Activated naive CD4-positive, alpha-beta T cell treated with anti-CD3 and anti-CD28 coated beads, Interleukin-2, amount 50 U/mL, for 24 hours (primary cell): ENCODE results near the gene GRAMD1A.

Experiments used
- H3K27ac Mint-ChIP-seq: one replicate; pipeline ENCODE4 v1.8.0; 2021; ENCODE audit warnings: mild to moderate bottlenecking, mixed read lengths
- H3K27me3 Mint-ChIP-seq: one replicate; pipeline ENCODE4 v1.8.0; 2021; ENCODE audit warnings: mixed read lengths
- H3K36me3 Mint-ChIP-seq: one replicate; pipeline ENCODE4 v1.8.0; 2021; ENCODE audit warnings: mixed read lengths
- H3K4me1 Mint-ChIP-seq: one replicate; pipeline ENCODE4 v1.8.0; 2021; ENCODE audit warnings: mixed read lengths
- H3K4me3 Mint-ChIP-seq: one replicate; pipeline ENCODE4 v1.8.0; 2021; ENCODE audit warnings: mild to moderate bottlenecking, mixed read lengths
- H3K9me3 Mint-ChIP-seq: one replicate; pipeline ENCODE4 v1.8.0; 2021; ENCODE audit warnings: mixed read lengths

The GRAMD1A gene

DNA sequence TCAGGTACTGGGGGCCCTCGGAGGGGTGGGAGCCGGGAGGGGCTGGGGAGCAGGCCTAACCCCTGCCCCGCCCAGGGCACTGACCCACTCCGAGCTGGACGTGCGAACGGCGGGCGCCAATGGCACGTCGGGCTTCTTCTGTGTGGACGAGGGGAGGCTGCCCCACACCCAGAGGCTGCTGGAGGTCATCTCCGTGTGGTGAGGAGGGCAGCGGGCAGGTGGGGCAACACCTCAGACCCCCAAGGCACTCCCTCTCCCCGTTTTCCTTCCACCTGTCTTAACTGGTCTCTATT lies 59.6 kb downstream of the GRAMD1A start:
- no peak overlapping the region for H3K4me3 Mint-ChIP-seq

GRCh38 chr19:35060160-35060855 lies 60.2 kb downstream of the GRAMD1A start:
- Mint-ChIP-seq H3K4me3 (no peak overlapping the region), H3K36me3 (no peaks in the 10 kb centered on the region), H3K9me3 (no peaks in the 10 kb centered on the region), H3K27ac (no peak overlapping the region), H3K4me1 (peaks cover 7% of the 10 kb centered on the region), H3K27me3 (no peaks in the 10 kb centered on the region)

More for the DNA sequence above, 59.6 kb downstream of the GRAMD1A start:
- H3K27me3 Mint-ChIP-seq: no peaks in the 10 kb centered on the region
- peaks cover 7% of the 10 kb centered on the region for H3K4me1 Mint-ChIP-seq
- H3K36me3 Mint-ChIP-seq: no peaks in the 10 kb centered on the region
- H3K27ac Mint-ChIP-seq: no peak overlapping the region
- H3K9me3 Mint-ChIP-seq: no peaks in the 10 kb centered on the region

DNA sequence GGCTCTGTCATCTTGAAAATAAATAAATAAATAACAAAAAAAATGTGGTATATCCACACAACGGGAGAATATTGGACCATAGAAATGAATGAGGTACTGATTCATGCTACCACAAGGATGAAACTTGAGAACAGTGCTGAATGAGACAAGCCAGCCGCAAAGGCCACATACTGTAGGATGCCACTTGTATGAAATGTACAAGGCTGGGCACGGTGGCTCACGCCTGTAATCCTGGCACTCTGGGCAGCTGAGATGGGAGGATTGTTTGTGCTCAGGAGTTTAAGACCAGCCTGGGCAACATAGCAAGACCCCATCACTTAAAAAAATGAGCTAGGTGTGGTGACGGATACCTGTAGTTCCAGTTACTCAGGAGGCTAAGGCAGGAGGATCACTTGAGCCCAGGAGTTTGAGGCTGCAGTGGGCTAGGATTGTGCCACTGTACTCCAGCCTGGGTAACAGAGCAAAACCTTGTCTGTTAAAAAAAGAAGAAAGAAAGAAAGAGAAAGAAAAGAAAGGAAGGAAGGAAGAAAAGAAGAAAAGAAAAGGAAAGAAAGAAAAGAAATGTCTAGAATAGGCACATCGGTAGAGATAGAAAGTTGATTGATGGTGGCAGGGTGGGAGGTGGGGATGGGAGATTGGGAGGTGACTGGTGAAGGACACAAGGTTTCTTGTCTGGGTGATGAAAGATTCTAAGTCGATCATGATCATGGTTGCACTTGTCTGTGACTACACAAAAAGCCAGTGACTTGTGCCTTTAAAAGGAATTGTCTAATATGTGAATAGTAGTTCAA lies 61.7 kb downstream of the GRAMD1A start:
- Mint-ChIP-seq H3K4me1 (peaks cover 7% of the 10 kb centered on the region), H3K4me3 (no peak overlapping the region), H3K27me3 (no peaks in the 10 kb centered on the region), H3K27ac (peak overlapping the region; percentile 53), H3K36me3 (no peaks in the 10 kb centered on the region), H3K9me3 (no peaks in the 10 kb centered on the region)

- Mint-ChIP-seq H3K4me3 (no peak overlapping the region), H3K9me3 (no peaks in the 10 kb centered on the region), H3K36me3 (no peaks in the 10 kb centered on the region), H3K27me3 (no peaks in the 10 kb centered on the region), H3K4me1 (peaks cover 7% of the 10 kb centered on the region), H3K27ac (no peak overlapping the region)
Observed at GRCh38 chr19:35062942-35063341, 62.8 kb downstream of the GRAMD1A start.

DNA sequence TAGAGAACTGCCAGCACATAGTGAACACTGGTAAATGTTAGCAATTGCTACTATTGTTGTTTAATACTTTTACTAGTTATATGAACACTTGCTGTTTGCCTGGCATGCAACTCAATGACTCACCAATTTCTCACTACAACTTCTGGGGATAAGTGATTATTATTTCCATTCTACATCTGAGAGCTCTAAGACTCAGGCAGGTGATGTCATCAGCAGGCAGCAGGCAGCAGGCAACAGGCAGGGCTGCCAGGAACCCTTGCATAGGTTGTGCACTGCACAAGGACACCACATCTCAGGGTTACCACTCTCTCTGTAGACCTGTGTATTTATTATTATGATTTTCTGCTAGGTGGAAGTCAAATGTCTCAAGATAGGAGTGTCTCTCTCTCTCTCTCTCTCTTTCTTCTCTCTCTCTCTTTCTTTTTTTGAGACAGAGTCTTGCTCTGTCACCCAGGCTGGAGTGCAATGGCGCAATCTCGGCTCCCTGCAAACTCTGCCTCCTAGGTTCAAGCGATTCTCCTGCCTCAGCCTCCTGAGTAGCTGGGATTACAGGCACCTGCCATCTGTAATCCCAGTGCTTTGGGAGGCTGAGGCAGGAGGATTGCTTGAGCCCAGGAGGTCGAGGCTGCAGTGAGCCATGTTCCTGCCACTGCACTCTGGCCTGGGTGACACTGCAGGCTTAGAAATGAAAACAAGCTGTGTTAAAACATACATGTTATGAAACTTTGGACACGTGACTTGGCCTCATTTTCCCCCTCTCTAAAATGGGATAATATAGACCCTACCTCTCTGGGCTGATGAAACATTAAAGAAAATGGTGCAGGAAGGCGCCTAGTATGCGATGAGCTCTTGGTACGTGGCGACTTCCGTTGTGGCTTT lies 64.1 kb downstream of the GRAMD1A start:
- Mint-ChIP-seq H3K4me1 (peaks cover 7% of the 10 kb centered on the region), H3K4me3 (no peak overlapping the region), H3K9me3 (no peaks in the 10 kb centered on the region), H3K27me3 (no peaks in the 10 kb centered on the region), H3K27ac (no peak overlapping the region), H3K36me3 (no peaks in the 10 kb centered on the region)

- Mint-ChIP-seq H3K9me3 (no peaks in the 10 kb centered on the region), H3K4me1 (peaks cover 7% of the 10 kb centered on the region), H3K36me3 (no peaks in the 10 kb centered on the region), H3K4me3 (no peak overlapping the region), H3K27ac (no peak overlapping the region), H3K27me3 (no peaks in the 10 kb centered on the region)
Observed at GRCh38 chr19:35065574-35065973, 65.5 kb downstream of the GRAMD1A start.

DNA sequence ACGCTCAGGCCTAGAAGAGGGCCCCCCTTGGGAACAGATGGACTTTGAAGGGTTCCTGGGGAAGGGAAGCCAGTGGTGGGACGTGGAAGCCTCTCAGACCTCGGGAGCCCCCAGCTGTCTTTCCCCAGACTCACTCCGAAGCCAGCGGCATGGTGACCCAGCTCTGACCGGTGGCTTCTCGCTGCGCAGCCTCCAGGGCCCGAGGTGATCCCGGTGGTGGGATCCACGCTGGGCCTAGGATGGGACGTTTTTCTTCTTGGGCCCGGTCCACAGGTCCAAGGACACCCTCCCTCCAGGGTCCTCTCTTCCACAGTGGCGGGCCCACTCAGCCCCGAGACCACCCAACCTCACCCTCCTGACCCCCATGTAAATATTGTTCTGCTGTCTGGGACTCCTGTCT lies 66.0 kb downstream of the GRAMD1A start:
- no peaks in the 10 kb centered on the region for H3K9me3 Mint-ChIP-seq
- no peak overlapping the region for H3K4me3 Mint-ChIP-seq
- H3K27ac Mint-ChIP-seq: no peak overlapping the region
- no peaks in the 10 kb centered on the region for H3K36me3 Mint-ChIP-seq
- H3K4me1 Mint-ChIP-seq: peaks cover 7% of the 10 kb centered on the region
- no peaks in the 10 kb centered on the region for H3K27me3 Mint-ChIP-seq

DNA sequence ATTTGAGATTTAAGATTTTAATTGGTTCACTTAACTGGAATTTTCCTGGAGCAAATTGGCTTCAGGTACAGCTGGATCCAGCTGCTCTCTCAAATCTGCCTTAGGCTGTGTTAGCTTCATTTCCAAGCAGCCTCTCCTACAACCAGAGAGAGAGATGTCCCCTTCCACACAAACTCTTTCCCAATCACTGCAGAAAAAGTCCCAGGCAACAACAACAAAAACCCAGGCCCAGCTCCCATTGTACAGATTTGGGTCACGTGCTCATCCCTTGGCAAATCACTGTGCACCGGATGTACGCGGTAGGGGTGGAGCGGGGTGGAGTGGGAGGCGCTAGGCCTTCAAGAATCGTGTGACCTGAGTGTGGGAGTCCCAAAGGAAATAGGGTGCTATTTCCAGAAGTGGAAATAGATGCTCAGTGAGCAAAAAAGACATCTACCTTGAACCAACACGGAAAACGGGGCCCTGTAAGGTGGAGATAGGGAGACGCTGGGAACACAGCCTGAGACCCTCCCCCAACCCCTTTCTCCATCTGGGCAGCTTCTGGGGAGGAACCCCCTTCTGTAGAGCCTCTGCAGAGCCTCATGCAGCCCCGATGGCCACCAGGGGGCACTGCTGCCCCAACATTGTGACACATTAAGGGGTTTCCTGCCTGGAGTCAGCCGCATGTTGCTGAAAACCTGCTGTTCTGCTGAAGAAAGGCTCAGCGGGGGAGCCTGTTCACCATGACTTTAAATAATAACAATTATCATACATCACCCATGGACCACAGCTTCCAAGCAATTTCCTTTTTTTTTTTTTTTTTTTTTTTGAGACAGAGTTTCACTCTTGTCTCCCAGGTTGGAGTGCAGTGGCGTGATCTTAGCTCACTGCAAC lies 66.8 kb downstream of the GRAMD1A start:
- Mint-ChIP-seq H3K36me3 (no peaks in the 10 kb centered on the region), H3K27ac (peak overlapping the region; percentile 46), H3K4me1 (peaks cover 7% of the 10 kb centered on the region), H3K4me3 (peak overlapping the region; percentile 7), H3K27me3 (no peaks in the 10 kb centered on the region), H3K9me3 (no peaks in the 10 kb centered on the region)

- Mint-ChIP-seq H3K9me3 (no peaks in the 10 kb centered on the region), H3K27me3 (no peaks in the 10 kb centered on the region), H3K4me3 (no peak overlapping the region), H3K36me3 (no peaks in the 10 kb centered on the region), H3K4me1 (peaks cover 2% of the 10 kb centered on the region), H3K27ac (no peak overlapping the region)
Observed at GRCh38 chr19:35068941-35069634, 69.0 kb downstream of the GRAMD1A start.

DNA sequence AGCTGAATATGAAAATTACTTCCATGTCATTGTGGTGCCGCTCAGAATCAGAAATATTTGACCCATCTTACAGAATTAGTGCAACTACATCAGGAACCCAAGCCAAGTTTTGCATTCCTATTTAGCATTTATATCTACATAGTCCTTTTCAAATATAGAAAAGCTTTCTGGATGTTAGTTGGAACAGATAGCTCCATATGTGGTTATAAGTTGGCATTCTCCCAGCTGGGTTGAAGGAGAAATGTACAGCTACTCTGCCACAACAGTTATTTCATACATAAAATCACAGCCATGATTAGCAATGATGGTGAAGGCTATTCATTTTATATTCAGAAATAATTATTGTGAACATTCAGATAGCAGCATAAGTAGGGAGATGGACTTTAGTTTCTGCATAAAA lies 69.6 kb downstream of the GRAMD1A start:
- H3K9me3 Mint-ChIP-seq: no peaks in the 10 kb centered on the region
- H3K27me3 Mint-ChIP-seq: no peaks in the 10 kb centered on the region
- H3K4me1 Mint-ChIP-seq: no peaks in the 10 kb centered on the region
- no peaks in the 10 kb centered on the region for H3K36me3 Mint-ChIP-seq
- H3K4me3 Mint-ChIP-seq: no peak overlapping the region
- no peak overlapping the region for H3K27ac Mint-ChIP-seq

- no peak overlapping the region for H3K27ac Mint-ChIP-seq
- H3K4me1 Mint-ChIP-seq: no peaks in the 10 kb centered on the region
- no peak overlapping the region for H3K4me3 Mint-ChIP-seq
- no peaks in the 10 kb centered on the region for H3K9me3 Mint-ChIP-seq
- no peaks in the 10 kb centered on the region for H3K27me3 Mint-ChIP-seq
- H3K36me3 Mint-ChIP-seq: no peaks in the 10 kb centered on the region
Observed at GRCh38 chr19:35070471-35070870, 70.3 kb downstream of the GRAMD1A start.

GRCh38 chr19:35073516-35073915 lies 73.4 kb downstream of the GRAMD1A start:
- H3K4me3 Mint-ChIP-seq: no peak overlapping the region
- H3K27me3 Mint-ChIP-seq: no peaks in the 10 kb centered on the region
- peak overlapping the region; percentile 17 for H3K27ac Mint-ChIP-seq
- no peaks in the 10 kb centered on the region for H3K36me3 Mint-ChIP-seq
- no peaks in the 10 kb centered on the region for H3K9me3 Mint-ChIP-seq
- no peaks in the 10 kb centered on the region for H3K4me1 Mint-ChIP-seq

DNA sequence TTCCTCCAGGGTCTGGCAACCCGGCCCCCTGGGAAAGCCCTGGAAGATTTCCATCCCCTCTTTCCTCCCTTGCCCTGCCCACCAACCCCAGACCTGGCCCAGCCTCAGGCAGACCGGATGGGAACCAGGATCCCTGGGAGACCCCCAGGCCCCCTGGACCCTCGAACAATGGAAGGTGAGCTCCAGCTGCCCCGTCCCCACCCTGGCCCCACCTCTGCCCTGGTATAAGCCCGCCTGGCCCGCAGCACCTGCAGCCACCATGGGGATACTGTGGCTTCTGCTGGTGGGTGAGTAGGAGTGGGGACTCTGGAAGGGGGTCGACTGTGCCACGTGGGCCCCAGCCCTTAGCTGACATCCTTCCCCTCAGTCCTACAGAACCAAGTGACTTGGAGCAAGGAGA lies 73.8 kb downstream of the GRAMD1A start:
- Mint-ChIP-seq H3K9me3 (no peaks in the 10 kb centered on the region), H3K36me3 (no peaks in the 10 kb centered on the region), H3K4me1 (no peaks in the 10 kb centered on the region), H3K27me3 (no peaks in the 10 kb centered on the region), H3K4me3 (no peak overlapping the region), H3K27ac (no peak overlapping the region)

- H3K36me3 Mint-ChIP-seq: no peaks in the 10 kb centered on the region
- no peaks in the 10 kb centered on the region for H3K27me3 Mint-ChIP-seq
- no peaks in the 10 kb centered on the region for H3K9me3 Mint-ChIP-seq
- H3K4me1 Mint-ChIP-seq: no peaks in the 10 kb centered on the region
- no peak overlapping the region for H3K4me3 Mint-ChIP-seq
- no peak overlapping the region for H3K27ac Mint-ChIP-seq
Observed at GRCh38 chr19:35074426-35075201, 74.5 kb downstream of the GRAMD1A start.
